ENCODE measurements around the gene ATP8B1. TPM values are rescaled to one million over a fixed set of nuclear protein-coding genes. Genes with fewer than 3 reads are reported as not detected.
A peak's percentile ranks its signal among the peaks of the same experiment; 100 is the strongest.

ATP8B1 gene
- total and polyA plus RNA-seq, 2 of the 4 experiments (the other 2 are of a cell fraction) = 64.3 to 136 TPM

GRCh38 chr18:57804557-57804956 is 1.4 kb upstream of the ATP8B1 start:
- peak overlapping the region; percentile 95 for H3K4ac ChIP-seq (ENCODE audit: low read depth, low read length)
- peaks cover 16 to 42% of the 10 kb centered on the region in 2 experiments for H3K79me1 ChIP-seq (ENCODE audit: low read depth in 1 of 2, low read length in 2 of 2)
- WGBS, 2 experiments (ENCODE audit: extremely low coverage in 2 of 2, insufficient read length in 1 of 2) = 100% methylated on average over 2 of the region's 6 CpGs; no CpG with 5 or more reads in 1 of the 2 experiments
- peak overlapping the region; percentile 90 for H4K91ac ChIP-seq (ENCODE audit: insufficient read depth, low read depth, low read length)
- peak overlapping the region; percentile 37 for H2AK9ac ChIP-seq (replicated peaks; ENCODE audit: low read depth, low read length, poor library complexity)
- H2BK5ac ChIP-seq (ENCODE audit: low read depth, low read length, poor library complexity, severe bottlenecking) = peak overlapping the region; percentile 7
- no peak overlapping the region for H2AFZ ChIP-seq (replicated peaks; ENCODE audit: low read length, poor library complexity)
- no peak for DNase-seq
- H3K4me3 ChIP-seq (ENCODE audit: insufficient read depth, low read depth, low read length) = no peak overlapping the region
- H3K23ac ChIP-seq (ENCODE audit: low read depth, low read length) = peak overlapping the region; percentile 79
- CTCF ChIA-PET = no interaction called here
- TF ChIP-seq FOS (IDR thresholded peaks at IDR 0.05; ENCODE audit: low read depth, low read length) (no peak), SMC3 (IDR thresholded peaks at IDR 0.05; ENCODE audit: low read depth, low read length) (no peak), MAFK (IDR thresholded peaks at IDR 0.05; ENCODE audit: low read depth, low read length) (no peak), USF2 (IDR thresholded peaks at IDR 0.05; ENCODE audit: low read depth, low read length) (no peak), NFE2L2 (IDR thresholded peaks at IDR 0.05; ENCODE audit: low read depth, low read length) (no peak), RFX5 (IDR thresholded peaks at IDR 0.05; ENCODE audit: low read depth, low read length) (no peak), MAZ (IDR thresholded peaks at IDR 0.05; ENCODE audit: borderline replicate concordance, low read depth, low read length) (no peak), POLR2A (IDR thresholded peaks at IDR 0.05; ENCODE audit: low read depth, low read length) (no peak), BHLHE40 (IDR thresholded peaks at IDR 0.05; ENCODE audit: low read depth, low read length) (no peak), CEBPB (IDR thresholded peaks at IDR 0.05; ENCODE audit: low read depth, low read length) (no peak), RAD21 (IDR thresholded peaks at IDR 0.05; ENCODE audit: low read length) (no peak), MXI1 (IDR thresholded peaks at IDR 0.05; ENCODE audit: borderline replicate concordance, low read depth, low read length) (no peak), RCOR1 (IDR thresholded peaks at IDR 0.05; ENCODE audit: insufficient replicate concordance, low read length) (no peak), CHD1 (IDR thresholded peaks at IDR 0.05; ENCODE audit: low read depth, low read length) (no peak)
- TF ChIP-seq, protein P1, sequence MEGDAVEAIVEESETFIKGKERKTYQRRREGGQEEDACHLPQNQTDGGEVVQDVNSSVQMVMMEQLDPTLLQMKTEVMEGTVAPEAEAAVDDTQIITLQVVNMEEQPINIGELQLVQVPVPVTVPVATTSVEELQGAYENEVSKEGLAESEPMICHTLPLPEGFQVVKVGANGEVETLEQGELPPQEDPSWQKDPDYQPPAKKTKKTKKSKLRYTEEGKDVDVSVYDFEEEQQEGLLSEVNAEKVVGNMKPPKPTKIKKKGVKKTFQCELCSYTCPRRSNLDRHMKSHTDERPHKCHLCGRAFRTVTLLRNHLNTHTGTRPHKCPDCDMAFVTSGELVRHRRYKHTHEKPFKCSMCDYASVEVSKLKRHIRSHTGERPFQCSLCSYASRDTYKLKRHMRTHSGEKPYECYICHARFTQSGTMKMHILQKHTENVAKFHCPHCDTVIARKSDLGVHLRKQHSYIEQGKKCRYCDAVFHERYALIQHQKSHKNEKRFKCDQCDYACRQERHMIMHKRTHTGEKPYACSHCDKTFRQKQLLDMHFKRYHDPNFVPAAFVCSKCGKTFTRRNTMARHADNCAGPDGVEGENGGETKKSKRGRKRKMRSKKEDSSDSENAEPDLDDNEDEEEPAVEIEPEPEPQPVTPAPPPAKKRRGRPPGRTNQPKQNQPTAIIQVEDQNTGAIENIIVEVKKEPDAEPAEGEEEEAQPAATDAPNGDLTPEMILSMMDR (conservative IDR thresholded peaks at IDR 0.05; ENCODE audit: low read depth, low read length) = no peak
- TF ChIP-seq, protein P2, sequence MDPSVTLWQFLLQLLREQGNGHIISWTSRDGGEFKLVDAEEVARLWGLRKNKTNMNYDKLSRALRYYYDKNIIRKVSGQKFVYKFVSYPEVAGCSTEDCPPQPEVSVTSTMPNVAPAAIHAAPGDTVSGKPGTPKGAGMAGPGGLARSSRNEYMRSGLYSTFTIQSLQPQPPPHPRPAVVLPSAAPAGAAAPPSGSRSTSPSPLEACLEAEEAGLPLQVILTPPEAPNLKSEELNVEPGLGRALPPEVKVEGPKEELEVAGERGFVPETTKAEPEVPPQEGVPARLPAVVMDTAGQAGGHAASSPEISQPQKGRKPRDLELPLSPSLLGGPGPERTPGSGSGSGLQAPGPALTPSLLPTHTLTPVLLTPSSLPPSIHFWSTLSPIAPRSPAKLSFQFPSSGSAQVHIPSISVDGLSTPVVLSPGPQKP (IDR thresholded peaks at IDR 0.05; ENCODE audit: borderline replicate concordance, low read depth, low read length) = no peak
- no peak overlapping the region for H3K27ac ChIP-seq (ENCODE audit: insufficient read depth, low read length)
- H4K8ac ChIP-seq (ENCODE audit: low read depth in 2 of 2, low read length in 2 of 2) = peak overlapping the region in 1 of 2 experiments; percentile 53; a peak in 1 of 4 replicates
- H3K27me3 ChIP-seq (ENCODE audit: control insufficient read depth, insufficient read depth, low read length) = no peaks in the 10 kb centered on the region
- no peak overlapping the region for H3K4me2 ChIP-seq (ENCODE audit: low read depth, low read length)
- peak overlapping the region; percentile 91 for H2BK20ac ChIP-seq (ENCODE audit: low read depth, low read length)
- POLR2A ChIA-PET (ENCODE audit: unreplicated experiment) = no interaction called here
- no peak overlapping the region; the same call in 1 of the 2 replicates for H3K18ac ChIP-seq (ENCODE audit: low read depth, low read length)
- dilution Hi-C loops (cut with HindIII; ENCODE audit: low sequenced_read_pairs, unreplicated experiment) = no loop called here
- no peak for ATAC-seq (ENCODE audit: low read depth)
- peaks cover 21% of the 10 kb centered on the region for H3K9me1 ChIP-seq (ENCODE audit: insufficient read depth, low read length)
- peaks cover 18% of the 10 kb centered on the region; the same call in 1 of the 2 replicates for H4K20me1 ChIP-seq (ENCODE audit: insufficient read depth, low read length)
- H2AK5ac ChIP-seq (ENCODE audit: low read depth, low read length) = peak overlapping the region; percentile 92
- no peak overlapping the region for H3K9ac ChIP-seq (ENCODE audit: low read depth, low read length)
- H3K14ac ChIP-seq (replicated peaks; ENCODE audit: low read depth, low read length) = peak overlapping the region; percentile 72
- in situ Hi-C loops (cut with MboI; ENCODE audit: low sequenced_read_pairs) = no loop called here
- H3K4me1 ChIP-seq (ENCODE audit: control insufficient read depth, insufficient read depth, low read length) = peaks cover 12% of the 10 kb centered on the region
- no TSS peak for BruUV-seq (replicated peaks)
- H2BK120ac ChIP-seq (ENCODE audit: low read depth, low read length) = peak overlapping the region; percentile 96
- no peaks in the 10 kb centered on the region for H3K36me3 ChIP-seq (ENCODE audit: control insufficient read depth, insufficient read depth, low read length)
- no peaks in the 10 kb centered on the region for H3K9me3 ChIP-seq (ENCODE audit: control insufficient read depth, insufficient read depth, low read length)
- H4K5ac ChIP-seq (ENCODE audit: low read depth, low read length) = no peak overlapping the region
- no peak overlapping the region for H3K56ac ChIP-seq (ENCODE audit: extremely low read depth, insufficient read depth, low read length)
- intact Hi-C loops (cut with micrococcal nuclease) = loop anchor here (10.0 kb wide), 3 partner anchors 110 to 240 kb away; partner anchors contain the start of gene NEDD4L
- peak overlapping the region; percentile 77; the same call in 2 of the 3 replicates for H2BK15ac ChIP-seq (ENCODE audit: low read depth, low read length)
